ENCODE measurements around the gene REV3L. TPM values are rescaled to one million over a fixed set of nuclear protein-coding genes. Genes with fewer than 3 reads are reported as not detected.
A peak's percentile ranks its signal among the peaks of the same experiment; 100 is the strongest.
"Not testable (repeated sequence)": the region's sequence is repeated elsewhere in the genome, so short reads cannot be mapped to it uniquely, and the experiment has no call there.

Gene REV3L
- polyA plus RNA-seq, 1 of the 3 experiments (the other 2 are of a cell fraction): 7.3 TPM

- H3K4me2 ChIP-seq; H4K20me1 ChIP-seq (ENCODE audit: insufficient read depth); H2AFZ ChIP-seq (ENCODE audit: low read depth); H3K9ac ChIP-seq; H3K4me3 ChIP-seq (ENCODE audit: low read depth in 2 of 2, low read length in 1 of 2); H3F3A ChIP-seq (replicated peaks; ENCODE audit: insufficient read depth); POLR2A ChIA-PET; H3K36me3 ChIP-seq (replicated peaks in 1 of 2; ENCODE audit: control insufficient read depth in 1 of 2, insufficient read depth in 2 of 2, low read length in 1 of 2); H3K9me2 ChIP-seq; DNase-seq; H3K27ac ChIP-seq (ENCODE audit: low read depth in 2 of 2, low read length in 1 of 2); H3K9me3 ChIP-seq; CTCF ChIA-PET; H3K27me3 ChIP-seq (ENCODE audit: insufficient read depth): not testable (repeated sequence)
- Histone ChIP-seq H3K4me1 (ENCODE audit: control insufficient read depth in 1 of 2, insufficient read depth in 2 of 2, low read depth in 1 of 2, low read length in 1 of 2) (peaks cover 11 to 13% of the 10 kb centered on the region in 2 experiments; a peak in 3 of 4 replicates), H3K79me2 (ENCODE audit: insufficient read depth) (peaks cover 12% of the 10 kb centered on the region; the same call in 1 of the 2 replicates)
- 96% methylated on average over 1 of the region's 1 CpG for WGBS (ENCODE audit: low lambda C conversion rate)
These were observed 22.5 kb upstream of the REV3L start for GRCh38 chr6:111505498-111505897.

- H3K9me3 ChIP-seq: no peaks in the 10 kb centered on the region
- H3F3A ChIP-seq (replicated peaks; ENCODE audit: insufficient read depth): no peaks in the 10 kb centered on the region
- TF ChIP-seq JUND (IDR thresholded peaks at IDR 0.05) (no peak), NFIC (IDR thresholded peaks at IDR 0.05; ENCODE audit: borderline replicate concordance) (no peak), GATA2 (CRISPR knock-in tag; IDR thresholded peaks at IDR 0.05) (no peak), FOXJ3 (CRISPR knock-in tag; IDR thresholded peaks at IDR 0.05) (no peak), TEAD4 (IDR thresholded peaks at IDR 0.05; ENCODE audit: borderline replicate concordance, insufficient read depth) (no peak), FOXM1 (IDR thresholded peaks at IDR 0.05; ENCODE audit: low read depth) (no peak), USF2 (IDR thresholded peaks at IDR 0.05; ENCODE audit: borderline replicate concordance, low read depth, low read length) (no peak), NRF1 (IDR thresholded peaks at IDR 0.05; ENCODE audit: low read depth, low read length) (no peak), CHD2 (IDR thresholded peaks at IDR 0.05; ENCODE audit: low read length, partially characterized antibody) (no peak), RCOR1 (IDR thresholded peaks at IDR 0.05; ENCODE audit: low read length) (no peak), TAF1 (IDR thresholded peaks at IDR 0.05; ENCODE audit: borderline replicate concordance, low read depth, low read length) (no peak), YY1 (IDR thresholded peaks at IDR 0.05; ENCODE audit: low read depth) (no peak)
- TF ChIP-seq, protein P1, sequence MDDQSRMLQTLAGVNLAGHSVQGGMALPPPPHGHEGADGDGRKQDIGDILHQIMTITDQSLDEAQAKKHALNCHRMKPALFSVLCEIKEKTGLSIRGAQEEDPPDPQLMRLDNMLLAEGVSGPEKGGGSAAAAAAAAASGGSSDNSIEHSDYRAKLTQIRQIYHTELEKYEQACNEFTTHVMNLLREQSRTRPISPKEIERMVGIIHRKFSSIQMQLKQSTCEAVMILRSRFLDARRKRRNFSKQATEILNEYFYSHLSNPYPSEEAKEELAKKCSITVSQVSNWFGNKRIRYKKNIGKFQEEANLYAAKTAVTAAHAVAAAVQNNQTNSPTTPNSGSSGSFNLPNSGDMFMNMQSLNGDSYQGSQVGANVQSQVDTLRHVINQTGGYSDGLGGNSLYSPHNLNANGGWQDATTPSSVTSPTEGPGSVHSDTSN (IDR thresholded peaks at IDR 0.05): no peak
- TF ChIP-seq, protein P2, sequence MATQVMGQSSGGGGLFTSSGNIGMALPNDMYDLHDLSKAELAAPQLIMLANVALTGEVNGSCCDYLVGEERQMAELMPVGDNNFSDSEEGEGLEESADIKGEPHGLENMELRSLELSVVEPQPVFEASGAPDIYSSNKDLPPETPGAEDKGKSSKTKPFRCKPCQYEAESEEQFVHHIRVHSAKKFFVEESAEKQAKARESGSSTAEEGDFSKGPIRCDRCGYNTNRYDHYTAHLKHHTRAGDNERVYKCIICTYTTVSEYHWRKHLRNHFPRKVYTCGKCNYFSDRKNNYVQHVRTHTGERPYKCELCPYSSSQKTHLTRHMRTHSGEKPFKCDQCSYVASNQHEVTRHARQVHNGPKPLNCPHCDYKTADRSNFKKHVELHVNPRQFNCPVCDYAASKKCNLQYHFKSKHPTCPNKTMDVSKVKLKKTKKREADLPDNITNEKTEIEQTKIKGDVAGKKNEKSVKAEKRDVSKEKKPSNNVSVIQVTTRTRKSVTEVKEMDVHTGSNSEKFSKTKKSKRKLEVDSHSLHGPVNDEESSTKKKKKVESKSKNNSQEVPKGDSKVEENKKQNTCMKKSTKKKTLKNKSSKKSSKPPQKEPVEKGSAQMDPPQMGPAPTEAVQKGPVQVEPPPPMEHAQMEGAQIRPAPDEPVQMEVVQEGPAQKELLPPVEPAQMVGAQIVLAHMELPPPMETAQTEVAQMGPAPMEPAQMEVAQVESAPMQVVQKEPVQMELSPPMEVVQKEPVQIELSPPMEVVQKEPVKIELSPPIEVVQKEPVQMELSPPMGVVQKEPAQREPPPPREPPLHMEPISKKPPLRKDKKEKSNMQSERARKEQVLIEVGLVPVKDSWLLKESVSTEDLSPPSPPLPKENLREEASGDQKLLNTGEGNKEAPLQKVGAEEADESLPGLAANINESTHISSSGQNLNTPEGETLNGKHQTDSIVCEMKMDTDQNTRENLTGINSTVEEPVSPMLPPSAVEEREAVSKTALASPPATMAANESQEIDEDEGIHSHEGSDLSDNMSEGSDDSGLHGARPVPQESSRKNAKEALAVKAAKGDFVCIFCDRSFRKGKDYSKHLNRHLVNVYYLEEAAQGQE (IDR thresholded peaks at IDR 0.05; ENCODE audit: low read depth, low read length): no peak
- no peak overlapping the region for H3K4me3 ChIP-seq (ENCODE audit: low read depth in 2 of 2, low read length in 1 of 2)
- peaks cover 0 to 7% of the 10 kb centered on the region in 2 experiments for H3K36me3 ChIP-seq (replicated peaks in 1 of 2; ENCODE audit: control insufficient read depth in 1 of 2, insufficient read depth in 2 of 2, low read length in 1 of 2)
- H3K27me3 ChIP-seq (ENCODE audit: insufficient read depth): no peaks in the 10 kb centered on the region
- no peaks in the 10 kb centered on the region for H4K20me1 ChIP-seq (ENCODE audit: insufficient read depth)
- no peak overlapping the region for H3K9ac ChIP-seq
- H3K27ac ChIP-seq (ENCODE audit: low read depth in 2 of 2, low read length in 1 of 2): peak overlapping the region; percentile 47 to 86
- ChIA-PET POLR2A (interaction anchor here (0.8 kb wide), 1 partner anchor 21 kb away, joined by 3 read pairs; the partner anchor contains the start of gene REV3L), CTCF (no interaction called here)
- H3K9me2 ChIP-seq: no peaks in the 10 kb centered on the region
- H3K4me2 ChIP-seq: peak overlapping the region; percentile 34; the same call in 1 of the 2 replicates
- DNase-seq: peak; percentile 37
- H3K79me2 ChIP-seq (ENCODE audit: insufficient read depth): peaks cover 12% of the 10 kb centered on the region; the same call in 1 of the 2 replicates
- H3K4me1 ChIP-seq (ENCODE audit: control insufficient read depth in 1 of 2, insufficient read depth in 2 of 2, low read depth in 1 of 2, low read length in 1 of 2): peaks cover 11 to 13% of the 10 kb centered on the region in 2 experiments; a peak in 3 of 4 replicates
- peak overlapping the region; percentile 29; the same call in 1 of the 2 replicates for H2AFZ ChIP-seq (ENCODE audit: low read depth)
- WGBS (ENCODE audit: low lambda C conversion rate): 14% methylated on average over 2 of the region's 2 CpGs
These were observed 20.6 kb upstream of the REV3L start for GRCh38 chr6:111503660-111504059.
